ENCODE measurements around the gene SCARB1. TPM values are rescaled to one million over a fixed set of nuclear protein-coding genes. Genes with fewer than 3 reads are reported as not detected.

The SCARB1 gene
- total RNA-seq, 4 donors from 2014 or later: 2.1 to 37.0 (median 9.6) TPM

- H3K9me3 ChIP-seq: no peaks in the 10 kb centered on the region
- H3K27me3 ChIP-seq: no peaks in the 10 kb centered on the region
- no peaks in the 10 kb centered on the region for H3K36me3 ChIP-seq
- intact Hi-C loops (cut with DNase I; ENCODE audit: low total_unique reads): no loop called here
- TF ChIP-seq CTCF (IDR thresholded peaks at IDR 0.05) (no peak), POLR2A (IDR thresholded peaks at IDR 0.05) (no peak)
- H3K4me3 ChIP-seq: no peak overlapping the region
- DNase-seq: no peak
- H3K4me1 ChIP-seq: no peaks in the 10 kb centered on the region
- H3K27ac ChIP-seq: peak overlapping the region; percentile 23 to 33
Measured at GRCh38 chr12:124727922-124728321, 135.7 kb downstream of the SCARB1 start.

- no peaks in the 10 kb centered on the region for H3K4me1 ChIP-seq
- H3K27ac ChIP-seq: peak overlapping the region; percentile 23 to 33
- H3K36me3 ChIP-seq: no peaks in the 10 kb centered on the region
- intact Hi-C loops (cut with DNase I; ENCODE audit: low total_unique reads): no loop called here
- no peak for TF ChIP-seq POLR2A (IDR thresholded peaks at IDR 0.05)
- no peak for TF ChIP-seq CTCF (IDR thresholded peaks at IDR 0.05)
- peak; percentile 42 to 73 for DNase-seq
- H3K4me3 ChIP-seq: no peak overlapping the region
- H3K9me3 ChIP-seq: no peaks in the 10 kb centered on the region
- H3K27me3 ChIP-seq: no peaks in the 10 kb centered on the region
Measured at GRCh38 chr12:124727264-124727800, 136.3 kb downstream of the SCARB1 start.

Small RNA genes within 50 kb of the gene (small RNA-seq; reads per million reads assigned to genes)
- gene RNU6-927P: not detected

Other genes with a start within 250 kb of the SCARB1 start
- 1,000 to 10,000 TPM in 2 of 4 donors, 100 to 1,000 TPM in 2; 821 to 1,719 (median 1,034) TPM for gene UBC, start 50.8 kb upstream of the SCARB1 start, total RNA-seq
- gene DHX37, start 125.3 kb upstream of the SCARB1 start, total RNA-seq: 10 to 100 TPM in 2 of 4 donors, 1 to 10 TPM in 1, under 1 TPM in 1; 0.88 to 18.9 (median 7.2) TPM
- 1 to 10 TPM in 3 of 4 donors, under 1 TPM in 1; 0.59 to 8.9 (median 3.2) TPM for gene BRI3BP, start 129.8 kb upstream of the SCARB1 start, total RNA-seq
- gene AACS, start 201.6 kb upstream of the SCARB1 start, total RNA-seq: 10 to 100 TPM in 3 of 4 donors, 1 to 10 TPM in 1; 7.6 to 22.3 (median 20.0) TPM